GM23248 (cell line): Measurements from ENCODE around the gene CNTNAP1.

ENCODE experiments used
- EZH2 ChIP-seq: fragments of 200-600 bp; sonication (generic); IDR thresholded peaks from 2 replicates; pipeline ENCODE4 v1.6.1; 2018; ENCODE audit warnings: antibody characterized with exemption, mild to moderate bottlenecking; ENCODE audit not compliant: insufficient read depth, poor library complexity, severe bottlenecking
- EZH2phosphoT487 ChIP-seq: fragments of 200-600 bp; sonication (generic); IDR thresholded peaks from 2 replicates; pipeline ENCODE4 v1.6.1; 2018; ENCODE audit warnings: antibody characterized with exemption, moderate library complexity, mild to moderate bottlenecking, low read depth; ENCODE audit not compliant: insufficient read depth

DNA sequence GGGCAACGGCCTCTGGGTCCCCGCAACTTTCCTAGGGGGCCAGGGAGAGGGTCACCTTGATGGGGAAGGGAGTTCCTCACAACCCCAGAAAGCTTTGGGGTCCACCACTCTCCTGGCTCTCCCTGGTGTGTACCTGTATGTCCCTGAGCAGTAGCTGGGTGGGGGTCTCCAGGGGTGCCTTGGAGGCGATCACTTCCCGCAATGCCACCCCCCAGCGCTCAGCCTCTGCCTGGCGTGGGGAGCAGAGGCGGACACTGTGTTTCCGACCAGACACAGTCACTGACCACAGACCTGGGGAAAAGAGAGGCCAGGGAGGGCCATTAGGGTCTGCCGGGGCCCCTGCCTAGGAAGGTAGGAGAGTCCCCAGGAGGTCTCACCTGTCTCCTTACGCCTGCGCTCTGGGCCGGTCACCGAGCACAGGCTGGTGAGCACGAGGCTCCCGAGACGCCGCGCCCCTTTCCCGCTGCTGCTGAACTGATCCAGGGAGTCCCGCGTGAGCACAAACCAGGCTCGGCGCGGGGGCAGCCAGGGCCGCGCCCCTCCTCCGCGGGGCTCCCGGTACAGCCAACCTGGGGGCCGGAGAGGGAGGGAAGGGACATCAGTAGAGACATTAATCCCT is 9.0 kb upstream of the CNTNAP1 start:
- TF ChIP-seq EZH2 (no peak), EZH2phosphoT487 (no peak)
